ENCODE data around the gene ELF5. TPM values are rescaled to one million over a fixed set of nuclear protein-coding genes. Genes with fewer than 3 reads are reported as not detected.

Gene ELF5
- polyA plus RNA-seq, 5 donors = 24.4 to 40.4 (median 28.4) TPM

- no peak for DNase-seq
These were observed 11.1 kb upstream of the ELF5 start for GRCh38 chr11:34524696-34525095.

- no peak for DNase-seq
These were observed 9.5 kb upstream of the ELF5 start for GRCh38 chr11:34523053-34523452.

- no peak for DNase-seq
These were observed 8.6 kb upstream of the ELF5 start for GRCh38 chr11:34522188-34522587.

GRCh38 chr11:34521265-34521664 lies 7.7 kb upstream of the ELF5 start:
- no peak for DNase-seq

- no peak for DNase-seq
These were observed 6.1 kb upstream of the ELF5 start for GRCh38 chr11:34519595-34520235.

- DNase-seq = no peak
These were observed 2.9 kb upstream of the ELF5 start for GRCh38 chr11:34516247-34517040.

- DNase-seq = no peak
These were observed 1.0 kb upstream of the ELF5 start for GRCh38 chr11:34514597-34514996.

- DNase-seq = no peak
These were observed 533 bp downstream of the ELF5 start for GRCh38 chr11:34512840-34513681.

- DNase-seq = no peak
These were observed 2.9 kb downstream of the ELF5 start for GRCh38 chr11:34510673-34511072.

GRCh38 chr11:34510218-34510617 lies 3.4 kb downstream of the ELF5 start:
- DNase-seq = no peak

GRCh38 chr11:34509336-34509876 lies 4.2 kb downstream of the ELF5 start:
- DNase-seq = no peak

- DNase-seq = no peak
These were observed 5.1 kb downstream of the ELF5 start for GRCh38 chr11:34508524-34508923.

GRCh38 chr11:34507610-34508009 lies 6.0 kb downstream of the ELF5 start:
- DNase-seq = no peak

GRCh38 chr11:34507156-34507555 lies 6.4 kb downstream of the ELF5 start:
- no peak for DNase-seq

- no peak for DNase-seq
These were observed 7.7 kb downstream of the ELF5 start for GRCh38 chr11:34505874-34506273.

- DNase-seq = no peak
These were observed 10.6 kb downstream of the ELF5 start for GRCh38 chr11:34502949-34503348.

- no peak for DNase-seq
These were observed 11.6 kb downstream of the ELF5 start for GRCh38 chr11:34501949-34502348.

GRCh38 chr11:34501500-34501899 lies 12.1 kb downstream of the ELF5 start:
- no peak for DNase-seq

GRCh38 chr11:34499719-34500500 lies 13.7 kb downstream of the ELF5 start:
- no peak for DNase-seq

- peak; percentile 63 to 69 for DNase-seq
These were observed 17.7 kb downstream of the ELF5 start for GRCh38 chr11:34495724-34496377.

GRCh38 chr11:34495239-34495723 lies 18.3 kb downstream of the ELF5 start:
- DNase-seq = no peak

Data from right lung (tissue), 5 donors.